ENCODE measurements around the gene CFAP53.

CFAP53 gene

DNA sequence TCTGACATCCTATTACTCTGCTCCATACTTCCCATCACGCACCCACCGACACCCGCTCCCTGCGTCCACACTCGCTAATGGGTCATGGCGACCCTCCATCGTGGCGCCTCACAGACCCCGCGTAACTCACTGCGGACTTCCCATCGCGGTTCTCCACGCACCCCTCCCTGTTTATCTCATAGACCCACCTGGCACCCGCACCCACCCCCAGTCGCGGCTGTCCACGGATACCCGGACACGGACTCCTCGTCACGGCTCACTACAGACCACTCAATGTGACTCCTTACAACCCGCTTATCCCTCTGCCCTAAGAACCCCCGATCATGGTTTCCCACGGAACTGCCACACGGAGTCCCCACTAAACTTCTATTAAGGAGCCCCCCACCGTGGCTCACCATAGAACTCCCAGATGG lies 20.7 kb upstream of the CFAP53 start:
- H4K20me1 ChIP-seq (ENCODE audit: low read depth, low read length) = peaks cover 6% of the 10 kb centered on the region; the same call in 1 of the 2 replicates
- peaks cover 14% of the 10 kb centered on the region for H3F3A ChIP-seq (ENCODE audit: insufficient read depth)
- peak overlapping the region; percentile 89 for H2AFZ ChIP-seq (ENCODE audit: low read depth, low read length, severe bottlenecking)
- H3K27me3 ChIP-seq (ENCODE audit: low read length) = no peaks in the 10 kb centered on the region
- H3K9me3 ChIP-seq (ENCODE audit: insufficient read depth, low read length) = no peaks in the 10 kb centered on the region
- H3K4me3 ChIP-seq (ENCODE audit: insufficient read depth, low read length, poor library complexity, severe bottlenecking) = peak overlapping the region; percentile 80
- peak overlapping the region; percentile 77 for H3K27ac ChIP-seq (ENCODE audit: low read depth, low read length)
- peak overlapping the region; percentile 82 for H3K9ac ChIP-seq (ENCODE audit: low read length)
- H3K36me3 ChIP-seq (ENCODE audit: low read length) = no peaks in the 10 kb centered on the region
- H3K9me2 ChIP-seq (replicated peaks; ENCODE audit: insufficient read depth, low read length) = no peaks in the 10 kb centered on the region
- peak overlapping the region; percentile 54 for H3K4me2 ChIP-seq (ENCODE audit: low read depth, low read length, poor library complexity, severe bottlenecking)
- no peak for TF ChIP-seq EZH2phosphoT487 (conservative IDR thresholded peaks at IDR 0.05; ENCODE audit: low read length)
- TF ChIP-seq, protein P1, sequence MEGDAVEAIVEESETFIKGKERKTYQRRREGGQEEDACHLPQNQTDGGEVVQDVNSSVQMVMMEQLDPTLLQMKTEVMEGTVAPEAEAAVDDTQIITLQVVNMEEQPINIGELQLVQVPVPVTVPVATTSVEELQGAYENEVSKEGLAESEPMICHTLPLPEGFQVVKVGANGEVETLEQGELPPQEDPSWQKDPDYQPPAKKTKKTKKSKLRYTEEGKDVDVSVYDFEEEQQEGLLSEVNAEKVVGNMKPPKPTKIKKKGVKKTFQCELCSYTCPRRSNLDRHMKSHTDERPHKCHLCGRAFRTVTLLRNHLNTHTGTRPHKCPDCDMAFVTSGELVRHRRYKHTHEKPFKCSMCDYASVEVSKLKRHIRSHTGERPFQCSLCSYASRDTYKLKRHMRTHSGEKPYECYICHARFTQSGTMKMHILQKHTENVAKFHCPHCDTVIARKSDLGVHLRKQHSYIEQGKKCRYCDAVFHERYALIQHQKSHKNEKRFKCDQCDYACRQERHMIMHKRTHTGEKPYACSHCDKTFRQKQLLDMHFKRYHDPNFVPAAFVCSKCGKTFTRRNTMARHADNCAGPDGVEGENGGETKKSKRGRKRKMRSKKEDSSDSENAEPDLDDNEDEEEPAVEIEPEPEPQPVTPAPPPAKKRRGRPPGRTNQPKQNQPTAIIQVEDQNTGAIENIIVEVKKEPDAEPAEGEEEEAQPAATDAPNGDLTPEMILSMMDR (IDR thresholded peaks at IDR 0.05; ENCODE audit: insufficient read depth, low read length, poor library complexity, severe bottlenecking) = no peak
- H3K79me2 ChIP-seq (ENCODE audit: insufficient read depth, low read length) = peaks cover 21% of the 10 kb centered on the region

DNA sequence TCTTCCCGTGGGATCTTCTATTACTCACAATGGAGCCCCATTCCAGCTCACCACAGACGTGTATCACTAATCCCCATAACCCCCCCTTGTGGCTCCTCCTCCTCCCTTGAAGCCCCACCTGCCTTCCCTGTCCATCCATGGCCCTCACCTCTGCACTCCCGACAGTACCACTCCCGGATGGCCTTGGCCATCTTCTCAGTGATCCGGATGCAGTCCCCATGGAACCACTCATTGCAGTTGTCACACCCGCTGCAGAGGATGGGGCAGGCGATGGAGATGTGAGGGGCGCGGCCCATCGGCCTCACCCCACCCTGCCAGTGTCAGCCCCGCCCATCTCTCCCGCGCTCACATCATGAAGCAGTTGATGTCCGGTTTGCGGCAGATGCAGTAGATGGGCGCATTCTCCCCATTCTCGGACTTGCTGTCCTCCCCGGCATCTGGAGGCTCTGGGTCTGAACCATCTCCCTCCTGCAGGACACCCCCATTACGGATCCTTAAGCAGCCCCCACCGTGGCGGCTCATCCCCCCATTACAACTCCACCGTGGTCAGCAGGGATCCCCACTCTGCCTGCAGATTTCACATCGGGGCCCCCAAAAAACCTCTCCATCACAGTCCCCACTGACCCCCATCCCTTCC lies 20.2 kb upstream of the CFAP53 start:
- Histone ChIP-seq H3K9ac (ENCODE audit: low read length) (peak overlapping the region; percentile 82), H3K27ac (ENCODE audit: low read depth, low read length) (peak overlapping the region; percentile 77; the same call in 1 of the 2 replicates), H3K27me3 (ENCODE audit: low read length) (no peaks in the 10 kb centered on the region), H4K20me1 (ENCODE audit: low read depth, low read length) (peaks cover 6% of the 10 kb centered on the region; the same call in 1 of the 2 replicates), H3K4me3 (ENCODE audit: insufficient read depth, low read length, poor library complexity, severe bottlenecking) (peak overlapping the region; percentile 80), H3K36me3 (ENCODE audit: low read length) (no peaks in the 10 kb centered on the region), H3K9me2 (replicated peaks; ENCODE audit: insufficient read depth, low read length) (no peaks in the 10 kb centered on the region), H3K4me2 (ENCODE audit: low read depth, low read length, poor library complexity, severe bottlenecking) (peak overlapping the region; percentile 54), H3K79me2 (ENCODE audit: insufficient read depth, low read length) (peaks cover 21% of the 10 kb centered on the region), H3F3A (ENCODE audit: insufficient read depth) (peaks cover 14% of the 10 kb centered on the region), H2AFZ (ENCODE audit: low read depth, low read length, severe bottlenecking) (no peak overlapping the region), H3K9me3 (ENCODE audit: insufficient read depth, low read length) (no peaks in the 10 kb centered on the region)
- no peak for TF ChIP-seq EZH2phosphoT487 (conservative IDR thresholded peaks at IDR 0.05; ENCODE audit: low read length)
- TF ChIP-seq, protein P1 (IDR thresholded peaks at IDR 0.05; ENCODE audit: insufficient read depth, low read length, poor library complexity, severe bottlenecking) = no peak

DNA sequence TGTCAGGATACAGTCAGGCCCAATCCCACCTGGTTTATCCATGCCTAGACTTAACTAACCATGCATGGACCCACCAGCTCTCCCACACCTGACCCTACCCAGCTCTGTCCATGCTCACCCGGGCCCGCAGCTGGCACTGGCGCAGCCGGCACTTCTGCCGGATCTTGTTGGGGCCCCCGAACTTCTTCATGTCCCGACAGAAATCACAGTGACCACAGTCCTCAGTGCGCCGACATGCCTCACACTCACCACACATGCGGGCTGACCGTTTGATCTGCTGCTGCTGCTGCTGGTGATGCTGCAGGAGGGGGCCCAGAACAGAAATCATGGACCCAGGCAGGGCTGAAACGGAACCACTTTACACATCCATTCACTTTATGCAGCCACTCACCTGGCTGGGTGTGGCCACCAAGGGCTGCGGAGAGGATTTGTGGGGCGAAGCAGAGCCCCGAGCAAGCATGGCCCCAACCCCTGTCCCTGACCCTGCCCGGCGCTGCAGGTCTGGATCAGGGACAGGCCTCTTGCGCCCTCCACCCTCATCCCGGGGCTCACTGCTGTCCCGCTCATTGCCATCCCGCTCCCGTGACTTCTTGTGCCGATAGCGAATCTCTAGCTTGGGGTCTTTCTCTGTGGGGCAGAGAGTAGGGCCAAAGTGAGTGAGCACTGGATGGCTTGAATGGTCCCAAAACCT lies 19.5 kb upstream of the CFAP53 start:
- H3K4me3 ChIP-seq (ENCODE audit: insufficient read depth, low read length, poor library complexity, severe bottlenecking) = peak overlapping the region; percentile 80
- no peaks in the 10 kb centered on the region for H3K9me3 ChIP-seq (ENCODE audit: insufficient read depth, low read length)
- peak overlapping the region; percentile 82 for H3K9ac ChIP-seq (ENCODE audit: low read length)
- no peaks in the 10 kb centered on the region for H3K9me2 ChIP-seq (replicated peaks; ENCODE audit: insufficient read depth, low read length)
- H4K20me1 ChIP-seq (ENCODE audit: low read depth, low read length) = peaks cover 6% of the 10 kb centered on the region; the same call in 1 of the 2 replicates
- H3K36me3 ChIP-seq (ENCODE audit: low read length) = no peaks in the 10 kb centered on the region
- H3K27me3 ChIP-seq (ENCODE audit: low read length) = no peaks in the 10 kb centered on the region
- no peak overlapping the region for H3K27ac ChIP-seq (ENCODE audit: low read depth, low read length)
- peak overlapping the region; percentile 54 for H3K4me2 ChIP-seq (ENCODE audit: low read depth, low read length, poor library complexity, severe bottlenecking)
- peaks cover 25% of the 10 kb centered on the region for H3K79me2 ChIP-seq (ENCODE audit: insufficient read depth, low read length)
- H2AFZ ChIP-seq (ENCODE audit: low read depth, low read length, severe bottlenecking) = no peak overlapping the region
- TF ChIP-seq, protein P1 (IDR thresholded peaks at IDR 0.05; ENCODE audit: insufficient read depth, low read length, poor library complexity, severe bottlenecking) = no peak
- TF ChIP-seq EZH2phosphoT487 (conservative IDR thresholded peaks at IDR 0.05; ENCODE audit: low read length) = no peak
- H3F3A ChIP-seq (ENCODE audit: insufficient read depth) = peaks cover 14% of the 10 kb centered on the region

All from SU-DHL-6 (cell line).